IPS-15b (cell line): ENCODE measurements around the gene HTRA1.
A peak's percentile ranks its signal among the peaks of the same experiment; 100 is the strongest.

Experiments
- H3K27me3 ChIP-seq: one replicate; pipeline ENCODE4 v1.6.1; 2013; ENCODE audit warnings: low read length; ENCODE audit not compliant: control insufficient read depth, insufficient read depth
- H3K36me3 ChIP-seq: one replicate; pipeline ENCODE4 v1.6.1; 2013; ENCODE audit warnings: low read length; ENCODE audit not compliant: control insufficient read depth, insufficient read depth
- H3K4me1 ChIP-seq: one replicate; pipeline ENCODE4 v1.6.1; 2013; ENCODE audit warnings: mild to moderate bottlenecking, low read length; ENCODE audit not compliant: control insufficient read depth, insufficient read depth
- H3K4me3 ChIP-seq: one replicate; pipeline ENCODE4 v1.5.1; 2013; ENCODE audit warnings: low read depth, low read length
- H3K9ac ChIP-seq: one replicate; pipeline ENCODE4 v1.6.1; 2013; ENCODE audit warnings: low read depth, mild to moderate bottlenecking, low read length
- H3K9me3 ChIP-seq: one replicate; pipeline ENCODE4 v1.6.1; 2013; ENCODE audit warnings: mild to moderate bottlenecking, low read length; ENCODE audit not compliant: control insufficient read depth, insufficient read depth

The HTRA1 gene

DNA sequence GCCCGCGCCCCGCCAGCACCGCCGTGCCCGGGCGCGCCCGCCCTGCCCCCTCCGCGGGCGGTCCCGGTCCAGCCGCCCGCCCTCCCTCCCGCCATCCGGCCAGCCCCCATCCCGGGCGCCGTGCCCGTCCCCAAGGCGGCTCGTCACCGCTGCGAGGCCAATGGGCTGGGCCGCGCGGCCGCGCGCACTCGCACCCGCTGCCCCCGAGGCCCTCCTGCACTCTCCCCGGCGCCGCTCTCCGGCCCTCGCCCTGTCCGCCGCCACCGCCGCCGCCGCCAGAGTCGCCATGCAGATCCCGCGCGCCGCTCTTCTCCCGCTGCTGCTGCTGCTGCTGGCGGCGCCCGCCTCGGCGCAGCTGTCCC, at the start of gene HTRA1:
TSS of gene HTRA1 (plus strand) at position 187 of the 362 bp plus-strand sequence. CDS start at position 287, 100 bp downstream.
- H3K27me3 ChIP-seq, result peaks cover 62% of the 10 kb centered on the region
- peak within 1 kb of the TSS; percentile 45 for H3K4me3 ChIP-seq
- no peaks in the 10 kb centered on the region for H3K9me3 ChIP-seq
- H3K36me3 ChIP-seq, result no peaks in the 10 kb centered on the region
- peaks cover 3% of the 10 kb centered on the region for H3K4me1 ChIP-seq
- no peak within 1 kb of the TSS for H3K9ac ChIP-seq

- Histone ChIP-seq H3K27me3 (no peaks in the 10 kb centered on the region), H3K36me3 (no peaks in the 10 kb centered on the region), H3K4me3 (no peak overlapping the region), H3K4me1 (no peaks in the 10 kb centered on the region), H3K9ac (no peak overlapping the region), H3K9me3 (no peaks in the 10 kb centered on the region)
These were observed 48.0 kb upstream of the HTRA1 start for GRCh38 chr10:122413327-122413726.

DNA sequence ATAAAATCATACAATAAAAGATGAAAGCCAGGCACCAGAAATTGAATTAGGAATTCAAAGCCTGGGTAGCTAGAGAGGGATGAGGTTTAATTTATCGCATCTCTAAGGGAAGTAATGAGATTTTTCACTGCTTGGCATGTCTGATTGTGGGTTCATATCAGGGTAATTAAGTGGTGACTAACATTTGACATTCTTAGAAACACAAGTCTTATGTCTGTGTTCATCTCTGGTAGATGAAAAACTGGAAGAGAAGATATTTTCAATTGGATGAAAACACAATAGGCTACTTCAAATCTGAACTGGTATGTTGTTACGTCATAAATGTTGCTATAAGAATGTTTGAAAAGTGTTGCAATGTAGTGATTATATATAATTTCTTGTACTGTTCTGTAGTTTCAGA, 43.7 kb upstream of the HTRA1 start:
- H3K4me3 ChIP-seq, result no peak overlapping the region
- H3K27me3 ChIP-seq, result no peaks in the 10 kb centered on the region
- H3K9ac ChIP-seq, result no peak overlapping the region
- H3K4me1 ChIP-seq, result no peaks in the 10 kb centered on the region
- H3K36me3 ChIP-seq, result no peaks in the 10 kb centered on the region
- no peaks in the 10 kb centered on the region for H3K9me3 ChIP-seq

DNA sequence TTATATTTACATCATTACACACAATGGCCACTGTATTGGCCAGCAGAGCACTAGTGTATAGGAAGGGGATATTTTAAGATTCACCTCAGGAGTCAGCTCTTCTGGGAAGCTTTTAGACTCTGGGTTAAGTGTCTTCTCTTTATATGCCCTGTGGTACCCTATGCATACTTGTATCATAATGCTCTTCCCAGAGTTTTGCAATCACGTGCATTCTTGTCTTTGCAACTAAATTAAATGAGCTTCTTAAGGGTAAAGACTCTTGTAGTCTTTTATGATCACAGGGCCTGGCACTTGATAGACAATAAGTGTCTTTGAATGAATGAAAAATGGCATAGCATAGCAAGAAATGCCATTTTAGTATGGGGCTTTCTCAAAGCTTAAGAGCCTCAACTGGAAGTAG, 42.3 kb upstream of the HTRA1 start:
- no peaks in the 10 kb centered on the region for H3K36me3 ChIP-seq
- H3K9ac ChIP-seq, result no peak overlapping the region
- no peaks in the 10 kb centered on the region for H3K9me3 ChIP-seq
- H3K4me3 ChIP-seq, result no peak overlapping the region
- H3K27me3 ChIP-seq, result no peaks in the 10 kb centered on the region
- no peaks in the 10 kb centered on the region for H3K4me1 ChIP-seq

DNA sequence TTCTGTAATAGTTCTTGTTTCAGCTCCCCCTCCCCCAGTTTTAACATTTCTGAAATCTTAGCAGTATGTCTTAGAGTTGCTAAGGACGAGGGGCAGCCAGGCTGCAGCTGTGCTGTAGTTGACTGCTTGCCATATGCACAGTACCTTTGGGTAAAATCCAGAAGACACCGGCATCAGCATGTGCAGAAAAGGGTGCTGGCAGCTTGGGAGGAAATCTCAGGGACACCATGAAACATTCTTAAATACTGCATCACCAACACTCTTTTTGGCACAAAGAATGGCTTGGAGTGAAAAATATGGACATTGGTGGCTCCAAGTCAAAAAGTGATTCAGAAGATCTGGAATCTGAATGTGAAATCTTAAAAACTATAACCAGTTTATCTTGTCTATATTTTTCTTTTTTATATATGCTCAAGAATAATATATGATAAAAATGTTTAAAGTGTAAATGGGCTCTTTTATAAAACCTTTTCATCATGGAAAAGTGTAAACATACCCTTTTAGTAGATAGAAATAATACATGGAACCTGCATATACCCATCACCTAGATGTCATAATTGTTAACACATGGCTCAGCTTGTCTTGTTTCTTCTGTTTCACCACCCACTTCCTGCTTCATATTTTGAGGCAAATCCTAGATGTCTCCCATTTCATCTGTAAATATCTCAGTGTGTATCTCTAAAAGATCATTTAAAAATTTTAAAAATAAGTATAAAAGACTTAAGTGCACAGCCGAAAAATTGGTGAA, 41.3 kb upstream of the HTRA1 start:
- H3K4me3 ChIP-seq, result no peak overlapping the region
- H3K9me3 ChIP-seq, result no peaks in the 10 kb centered on the region
- H3K9ac ChIP-seq, result no peak overlapping the region
- H3K27me3 ChIP-seq, result no peaks in the 10 kb centered on the region
- no peaks in the 10 kb centered on the region for H3K36me3 ChIP-seq
- no peaks in the 10 kb centered on the region for H3K4me1 ChIP-seq

- no peaks in the 10 kb centered on the region for H3K36me3 ChIP-seq
- H3K9me3 ChIP-seq, result no peaks in the 10 kb centered on the region
- no peaks in the 10 kb centered on the region for H3K4me1 ChIP-seq
- H3K27me3 ChIP-seq, result no peaks in the 10 kb centered on the region
- H3K4me3 ChIP-seq, result no peak overlapping the region
- no peak overlapping the region for H3K9ac ChIP-seq
These were observed 40.7 kb upstream of the HTRA1 start for GRCh38 chr10:122420624-122421007.

DNA sequence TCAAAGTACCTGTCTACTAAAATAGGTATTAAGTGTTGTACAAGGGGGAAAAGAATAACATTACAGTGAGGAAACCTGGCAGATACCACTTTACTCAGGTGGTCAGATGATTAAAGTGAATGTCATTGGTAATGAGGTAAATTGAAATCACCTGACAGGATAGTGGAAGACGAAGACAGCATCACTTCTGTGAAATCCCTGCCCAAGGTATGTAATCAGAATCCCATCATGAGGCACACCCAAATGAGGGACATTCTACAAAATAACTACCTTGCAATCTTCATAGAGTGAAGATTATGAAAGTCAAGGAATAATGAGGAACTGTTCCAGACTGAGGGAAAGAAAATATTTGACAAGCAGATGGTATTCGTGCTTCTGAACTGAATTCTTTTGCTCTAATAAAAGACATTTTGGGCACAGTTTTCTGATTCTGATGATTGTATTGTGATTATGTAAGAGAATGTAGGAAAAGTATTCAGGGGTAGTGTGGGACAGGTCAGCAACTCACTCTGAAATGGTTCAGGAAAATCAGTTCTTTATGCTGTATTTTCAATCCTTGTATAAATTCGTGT, 40.2 kb upstream of the HTRA1 start:
- H3K27me3 ChIP-seq, result no peaks in the 10 kb centered on the region
- H3K4me1 ChIP-seq, result no peaks in the 10 kb centered on the region
- H3K4me3 ChIP-seq, result no peak overlapping the region
- H3K9me3 ChIP-seq, result no peaks in the 10 kb centered on the region
- H3K9ac ChIP-seq, result no peak overlapping the region
- no peaks in the 10 kb centered on the region for H3K36me3 ChIP-seq

- Histone ChIP-seq H3K4me3 (no peak overlapping the region), H3K9ac (no peak overlapping the region), H3K9me3 (no peaks in the 10 kb centered on the region), H3K27me3 (no peaks in the 10 kb centered on the region), H3K36me3 (no peaks in the 10 kb centered on the region), H3K4me1 (no peaks in the 10 kb centered on the region)
These were observed 39.6 kb upstream of the HTRA1 start for GRCh38 chr10:122421742-122422141.

DNA sequence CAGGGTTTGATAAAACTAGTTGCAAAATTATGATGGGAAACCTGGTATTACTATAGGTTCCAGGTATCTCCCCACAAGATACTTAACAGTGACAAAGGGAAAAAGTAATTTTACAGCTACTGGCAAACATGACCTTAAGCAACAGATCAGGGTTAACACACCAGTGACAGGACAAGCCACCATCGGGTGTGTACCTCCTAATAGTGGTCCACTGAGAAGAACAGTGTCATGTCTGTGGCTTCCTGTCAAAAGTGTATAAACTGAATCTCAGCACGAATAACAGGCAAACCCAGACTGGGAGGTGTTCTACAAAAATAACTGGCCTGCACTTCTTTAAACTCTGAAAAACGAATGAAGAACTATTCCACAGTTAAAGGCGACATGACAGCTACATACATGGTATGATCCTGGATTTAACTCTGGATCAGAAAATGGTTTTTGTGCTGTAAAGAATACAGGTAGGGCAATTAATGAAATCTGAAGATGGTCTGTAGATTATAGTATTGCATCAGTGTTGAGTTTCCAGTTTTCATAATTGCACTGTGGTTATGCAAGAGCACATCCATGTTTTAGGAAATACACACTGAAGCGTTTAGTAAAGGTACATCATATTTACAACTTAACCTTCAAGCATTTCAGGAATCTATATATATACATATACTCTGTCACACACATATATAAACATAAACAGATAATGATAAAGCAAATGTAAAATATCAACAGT, 38.9 kb upstream of the HTRA1 start:
- no peaks in the 10 kb centered on the region for H3K36me3 ChIP-seq

DNA sequence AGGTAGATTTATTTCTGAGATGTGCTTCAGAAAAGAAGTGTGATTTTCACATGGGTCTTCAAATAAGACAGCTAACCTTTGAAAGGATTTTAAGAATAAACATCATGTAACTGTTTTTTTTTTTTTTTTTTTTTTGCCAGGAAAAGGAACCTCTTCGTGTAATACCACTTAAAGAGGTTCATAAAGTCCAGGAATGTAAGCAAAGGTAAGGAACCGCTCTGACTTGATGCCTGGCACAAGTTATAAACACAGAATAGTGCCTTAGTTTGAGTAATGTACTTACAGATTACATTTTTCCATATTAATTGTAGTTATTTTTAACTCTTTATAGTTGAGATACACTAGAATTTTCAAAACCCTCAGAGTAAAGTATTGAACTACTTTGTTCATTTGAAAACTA, 37.3 kb upstream of the HTRA1 start:
- Histone ChIP-seq H3K27me3 (no peaks in the 10 kb centered on the region), H3K4me1 (no peaks in the 10 kb centered on the region), H3K9ac (no peak overlapping the region)

More for the DNA sequence above, 38.9 kb upstream of the HTRA1 start:
- no peak overlapping the region for H3K4me3 ChIP-seq
- no peaks in the 10 kb centered on the region for H3K9me3 ChIP-seq
- H3K9ac ChIP-seq, result no peak overlapping the region
- no peaks in the 10 kb centered on the region for H3K27me3 ChIP-seq
- H3K4me1 ChIP-seq, result no peaks in the 10 kb centered on the region

GRCh38 chr10:122426829-122427228, 34.5 kb upstream of the HTRA1 start:
- H3K27me3 ChIP-seq, result no peaks in the 10 kb centered on the region
- H3K9me3 ChIP-seq, result no peaks in the 10 kb centered on the region
- peaks cover 6% of the 10 kb centered on the region for H3K36me3 ChIP-seq
- no peaks in the 10 kb centered on the region for H3K4me1 ChIP-seq
- no peak overlapping the region for H3K9ac ChIP-seq
- no peak overlapping the region for H3K4me3 ChIP-seq

More for the DNA sequence above, 37.3 kb upstream of the HTRA1 start:
- H3K4me3 ChIP-seq, result no peak overlapping the region
- H3K9me3 ChIP-seq, result no peaks in the 10 kb centered on the region
- peaks cover 4% of the 10 kb centered on the region for H3K36me3 ChIP-seq

DNA sequence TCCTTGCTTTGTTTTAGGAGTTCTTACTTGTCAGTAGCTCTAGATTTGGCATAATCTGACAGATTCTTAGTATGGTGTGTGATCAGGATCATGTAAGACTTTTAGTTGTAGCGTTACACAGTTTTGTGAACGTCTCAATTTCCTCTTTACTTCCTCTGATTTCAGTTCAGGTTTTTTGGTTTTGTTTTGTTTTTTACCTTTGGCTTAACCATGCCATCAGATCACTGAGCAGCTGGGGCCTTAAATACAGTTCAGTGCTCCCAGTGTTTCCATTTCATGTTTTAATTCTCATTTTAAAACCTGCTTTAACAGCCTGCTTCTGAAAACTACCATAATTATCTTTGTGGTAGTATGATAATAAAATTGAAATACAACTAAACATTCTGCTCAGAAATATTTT, 34.1 kb upstream of the HTRA1 start:
- H3K9me3 ChIP-seq, result no peaks in the 10 kb centered on the region
- H3K36me3 ChIP-seq, result peaks cover 6% of the 10 kb centered on the region
- no peak overlapping the region for H3K9ac ChIP-seq
- H3K27me3 ChIP-seq, result no peaks in the 10 kb centered on the region
- no peak overlapping the region for H3K4me3 ChIP-seq
- H3K4me1 ChIP-seq, result no peaks in the 10 kb centered on the region
